ENCODE data around the gene MYLK3.

- TF ChIP-seq POLR2A (IDR thresholded peaks at IDR 0.05) (no peak), CTCF (IDR thresholded peaks at IDR 0.05) (no peak)
These were observed 48.7 kb upstream of the MYLK3 start for GRCh38 chr16:46796764-46797269.

Data from right lobe of liver (tissue), 4 donors.